Left kidney (tissue), 2 donors: Measurements from ENCODE around the gene IQGAP3. TPM values are rescaled to one million over a fixed set of nuclear protein-coding genes. Genes with fewer than 3 reads are reported as not detected.
"Not testable (repeated sequence)": the region's sequence is repeated elsewhere in the genome, so short reads cannot be mapped to it uniquely, and the experiment has no call there.

Source experiments
- DNase-seq: peaks from one replicate; pipeline ENCODE4 v3.0.0-alpha.2; 2013
- polyA plus RNA-seq: library from polyadenylated mRNA; unstranded; fragments of 120-200 nt; gene quantifications from one replicate; pipeline ENCODE4 v1.2.1, GENCODE V29; 2013; ENCODE audit not compliant: insufficient read length

Gene IQGAP3
- polyA plus RNA-seq, 1 donor: 22.8 TPM

- no peak for DNase-seq
Observed at GRCh38 chr1:156596426-156596825, 24.1 kb upstream of the IQGAP3 start.

DNA sequence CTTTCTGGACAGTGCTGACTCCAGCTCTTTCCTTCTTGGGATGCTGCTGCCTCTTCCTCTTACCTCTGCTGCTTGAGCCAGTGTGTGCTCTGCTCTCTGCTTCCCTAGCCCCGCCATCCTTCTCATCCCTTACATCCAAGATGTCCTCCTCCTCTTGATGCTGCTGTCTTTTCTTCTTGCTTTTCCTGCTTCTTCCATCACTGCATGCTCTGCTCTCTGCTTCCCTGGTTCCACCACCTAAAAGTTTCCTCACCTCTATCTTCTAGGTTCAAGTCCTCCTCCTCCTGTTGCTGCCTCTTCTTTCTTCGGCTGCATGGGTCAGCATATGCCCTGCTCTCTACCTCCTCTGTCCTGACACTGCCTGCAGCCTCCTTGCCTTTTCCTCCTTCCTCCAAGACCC, 22.7 kb upstream of the IQGAP3 start:
- no peak for DNase-seq

GRCh38 chr1:156594190-156594589, 21.8 kb upstream of the IQGAP3 start:
- no peak for DNase-seq

DNA sequence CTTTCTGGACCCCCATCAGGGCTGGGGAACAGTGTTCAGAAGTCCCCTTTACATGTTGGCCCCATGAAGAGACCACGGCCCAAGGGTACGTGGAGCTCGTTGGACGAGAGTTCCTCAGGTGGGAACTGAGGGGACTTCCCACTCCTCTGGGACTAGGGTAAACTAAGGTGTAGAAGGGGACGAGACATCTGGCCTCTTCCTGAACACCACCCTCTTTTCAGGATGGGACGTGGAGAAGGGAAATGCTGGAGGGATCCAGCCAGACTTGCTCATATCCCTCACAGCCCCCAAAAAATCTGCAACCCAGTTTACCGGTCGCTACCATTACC, 21.3 kb upstream of the IQGAP3 start:
- no peak for DNase-seq

DNA sequence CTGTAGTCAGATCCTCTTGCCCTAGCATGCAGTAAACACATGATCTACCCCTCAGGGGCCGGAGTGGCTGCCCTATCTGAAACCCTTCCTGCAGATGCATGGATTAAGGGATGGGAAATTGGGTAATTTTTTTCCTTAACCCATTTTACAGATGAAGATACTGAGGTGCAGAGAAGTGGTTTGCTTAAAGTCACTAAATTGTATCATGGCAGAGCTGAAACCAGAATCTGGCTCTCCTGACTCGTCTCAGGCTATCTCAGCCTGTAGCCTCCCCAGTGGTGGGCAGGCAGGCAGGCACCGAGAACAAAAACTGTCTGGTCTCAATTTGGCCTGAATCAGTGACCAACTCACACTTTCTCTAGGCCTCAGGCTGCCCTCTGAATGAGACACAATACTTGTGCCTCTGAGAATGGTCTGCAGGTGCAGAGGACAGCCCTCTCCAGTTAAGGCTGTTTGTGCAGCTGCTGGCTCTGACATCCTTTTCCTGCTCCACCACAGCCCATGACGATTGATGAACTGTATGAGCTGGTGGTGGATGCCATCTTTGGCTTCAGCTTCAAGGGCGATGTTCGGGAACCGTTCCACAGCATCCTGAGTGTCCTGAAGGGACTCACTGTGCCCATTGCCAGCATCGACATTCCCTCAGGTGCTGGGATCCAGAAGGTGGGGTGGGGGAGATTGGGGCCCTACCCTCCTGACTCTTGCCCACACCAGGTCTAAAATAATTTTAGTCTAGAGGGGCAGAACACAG, 20.7 kb upstream of the IQGAP3 start:
- DNase-seq: no peak

DNA sequence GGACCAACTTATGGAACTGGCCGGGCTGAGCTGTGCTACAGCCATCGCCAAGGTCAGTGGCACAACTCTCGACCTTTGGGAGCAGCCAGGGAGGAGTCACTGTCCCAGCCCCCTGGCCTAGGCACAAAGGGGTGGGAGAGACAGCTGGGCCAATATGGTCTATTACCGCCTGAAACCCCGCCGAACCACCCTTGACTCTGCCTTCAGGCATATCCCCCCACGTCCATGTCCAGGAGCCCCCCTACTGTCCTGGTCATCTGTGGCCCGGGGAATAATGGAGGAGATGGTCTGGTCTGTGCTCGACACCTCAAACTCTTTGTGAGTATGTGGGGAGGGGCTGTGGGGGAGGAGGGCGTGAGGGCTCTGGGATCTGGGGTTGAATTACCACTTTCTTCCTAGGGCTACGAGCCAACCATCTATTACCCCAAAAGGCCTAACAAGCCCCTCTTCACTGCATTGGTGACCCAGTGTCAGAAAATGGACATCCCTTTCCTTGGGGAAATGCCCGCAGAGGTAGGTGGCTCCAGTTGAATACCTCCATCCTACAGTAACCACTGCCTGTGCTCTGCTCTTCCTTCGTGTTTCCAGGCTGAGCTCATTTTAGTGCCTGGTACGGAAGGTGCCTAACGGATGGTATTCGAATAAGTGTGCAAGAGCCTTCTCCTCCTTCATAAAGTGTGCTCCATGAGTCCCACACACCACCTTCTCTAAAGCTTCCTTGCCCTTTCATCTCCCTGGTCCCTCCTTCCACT, 20.0 kb upstream of the IQGAP3 start:
- no peak for DNase-seq

DNA sequence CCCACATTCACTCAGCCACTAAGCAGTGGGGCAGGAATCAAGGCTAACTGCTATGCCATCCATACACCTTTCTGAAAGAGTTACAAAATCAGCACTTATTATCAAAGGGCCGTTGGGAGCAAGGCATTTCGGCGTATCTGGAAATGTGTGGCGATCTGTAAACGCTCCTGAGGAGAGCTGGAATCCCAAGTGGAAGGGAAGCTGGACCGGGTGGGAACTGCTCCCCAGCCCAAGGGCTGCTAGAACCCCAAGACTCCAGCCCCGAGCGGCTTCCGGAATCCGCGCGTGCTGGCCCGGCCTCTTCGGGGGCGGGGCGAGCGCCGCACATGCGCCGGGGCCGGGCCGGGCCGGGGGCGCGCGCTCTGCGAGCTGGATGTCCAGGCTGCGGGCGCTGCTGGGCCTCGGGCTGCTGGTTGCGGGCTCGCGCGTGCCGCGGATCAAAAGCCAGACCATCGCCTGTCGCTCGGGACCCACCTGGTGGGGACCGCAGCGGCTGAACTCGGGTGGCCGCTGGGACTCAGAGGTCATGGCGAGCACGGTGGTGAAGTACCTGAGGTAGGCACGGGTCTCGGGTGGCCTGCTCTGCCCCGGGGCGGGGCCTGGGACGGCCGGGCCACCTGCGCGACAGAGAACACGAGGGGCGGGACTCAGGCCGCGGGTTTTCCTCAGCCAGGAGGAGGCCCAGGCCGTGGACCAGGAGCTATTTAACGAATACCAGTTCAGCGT, 19.2 kb upstream of the IQGAP3 start, which contains the start of gene NAXE:
TSS of gene NAXE (plus strand) at position 345 of the 726 bp plus-strand sequence. CDS start at position 374, 29 bp downstream.
- peak; percentile 66 for DNase-seq

DNA sequence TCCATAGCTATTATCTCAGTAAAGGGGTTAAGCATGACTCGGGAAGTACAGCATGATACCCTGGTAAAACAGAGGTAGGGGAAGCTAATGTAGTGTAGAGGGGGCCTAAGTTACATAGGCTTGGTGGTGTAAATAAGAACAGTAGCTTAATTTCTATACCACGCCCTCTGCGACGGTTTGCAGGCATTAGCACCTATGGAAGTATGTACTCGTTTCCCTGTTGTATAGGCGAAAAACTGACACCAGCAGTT, 18.7 kb upstream of the IQGAP3 start:
- no peak for DNase-seq

GRCh38 chr1:156590326-156591180, 18.2 kb upstream of the IQGAP3 start:
- no peak for DNase-seq

DNA sequence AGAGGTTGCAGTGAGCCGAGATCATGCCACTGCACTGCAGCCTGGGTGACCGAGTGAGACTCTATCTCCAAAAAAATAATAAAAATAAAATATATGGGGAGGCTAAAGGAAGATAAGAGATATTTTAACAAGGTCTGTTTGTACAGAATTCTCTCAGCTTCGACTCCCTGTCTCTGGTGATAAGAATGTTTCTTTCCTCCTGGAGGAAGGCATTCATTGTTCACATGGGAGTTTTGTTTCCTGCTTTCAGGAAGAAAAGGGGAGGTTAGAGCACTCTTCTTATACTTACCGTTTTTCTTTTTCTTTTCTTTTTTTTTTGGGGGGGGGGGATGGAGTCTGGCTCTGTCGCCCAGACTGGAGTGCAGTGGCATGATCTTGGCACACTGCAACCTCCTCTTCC, 17.2 kb upstream of the IQGAP3 start:
- no peak for DNase-seq

GRCh38 chr1:156587927-156588326, 15.6 kb upstream of the IQGAP3 start:
- DNase-seq: not testable (repeated sequence)

DNA sequence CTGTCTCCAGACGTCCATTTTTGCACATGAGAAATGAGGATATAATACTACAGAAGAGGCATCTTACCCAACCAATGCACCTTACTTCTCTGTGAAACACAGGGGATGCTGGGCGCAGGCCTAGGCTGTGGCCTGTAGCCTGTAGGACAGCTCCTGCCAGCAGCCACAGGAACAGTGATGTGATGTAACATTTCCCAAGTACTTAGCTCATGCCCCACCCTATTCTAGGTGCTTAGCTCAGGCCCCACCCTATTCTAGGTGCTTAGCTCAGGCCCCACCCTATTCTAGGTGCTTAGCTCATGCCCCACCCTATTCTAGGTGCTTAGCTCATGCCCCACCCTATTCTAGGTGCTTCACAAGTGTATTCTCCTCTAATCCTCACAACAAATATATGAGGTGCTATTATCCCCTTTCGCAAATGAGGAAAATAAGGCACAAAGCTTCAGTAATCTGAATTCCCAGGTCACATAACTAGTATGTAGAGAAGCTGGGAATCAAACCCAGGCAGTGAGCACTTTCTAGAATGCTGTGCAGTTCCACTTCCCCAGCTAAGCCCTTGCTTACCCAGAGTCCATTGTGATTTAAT, 14.6 kb upstream of the IQGAP3 start:
- DNase-seq: no peak

DNA sequence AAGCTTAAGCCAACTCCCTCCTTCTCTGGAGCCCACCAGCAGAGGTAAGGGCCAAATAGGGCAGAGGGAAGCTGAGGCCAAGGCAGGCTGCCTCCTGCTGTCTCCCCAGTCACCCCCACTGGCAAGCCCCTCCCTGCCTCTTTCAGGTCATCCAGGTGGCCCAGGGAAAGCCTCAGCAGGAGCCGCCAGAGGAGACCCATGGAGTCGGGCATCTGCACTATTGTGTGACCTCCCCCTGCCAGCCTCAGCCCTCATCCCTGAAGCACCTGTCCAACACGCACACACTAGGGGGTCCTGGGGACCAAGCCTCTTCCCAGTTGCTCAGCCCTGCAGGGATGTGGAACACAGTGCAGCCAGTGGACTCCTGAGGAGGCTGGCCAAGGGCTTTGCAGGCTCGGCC, 14.0 kb upstream of the IQGAP3 start:
- no peak for DNase-seq

DNA sequence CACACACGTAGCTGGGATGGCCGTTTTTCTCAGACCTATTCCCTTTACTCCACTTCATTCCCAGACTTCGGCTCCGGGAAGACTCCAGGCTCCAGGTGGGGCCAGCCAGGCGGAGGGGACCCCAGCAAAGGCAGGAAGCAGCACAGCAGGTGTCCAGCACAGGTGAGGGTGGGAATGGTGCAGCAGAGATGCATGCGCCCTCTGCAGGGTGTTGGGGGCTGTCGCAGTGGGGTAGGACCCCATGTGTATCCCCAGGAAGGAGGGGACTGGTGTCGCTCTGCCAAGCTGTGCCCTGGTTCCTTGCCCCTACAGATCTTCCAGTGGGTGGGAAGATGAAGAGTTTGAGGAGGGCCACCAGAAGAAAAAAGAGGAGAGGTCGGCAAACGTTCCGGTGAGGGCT, 12.4 kb upstream of the IQGAP3 start:
- DNase-seq: no peak

DNA sequence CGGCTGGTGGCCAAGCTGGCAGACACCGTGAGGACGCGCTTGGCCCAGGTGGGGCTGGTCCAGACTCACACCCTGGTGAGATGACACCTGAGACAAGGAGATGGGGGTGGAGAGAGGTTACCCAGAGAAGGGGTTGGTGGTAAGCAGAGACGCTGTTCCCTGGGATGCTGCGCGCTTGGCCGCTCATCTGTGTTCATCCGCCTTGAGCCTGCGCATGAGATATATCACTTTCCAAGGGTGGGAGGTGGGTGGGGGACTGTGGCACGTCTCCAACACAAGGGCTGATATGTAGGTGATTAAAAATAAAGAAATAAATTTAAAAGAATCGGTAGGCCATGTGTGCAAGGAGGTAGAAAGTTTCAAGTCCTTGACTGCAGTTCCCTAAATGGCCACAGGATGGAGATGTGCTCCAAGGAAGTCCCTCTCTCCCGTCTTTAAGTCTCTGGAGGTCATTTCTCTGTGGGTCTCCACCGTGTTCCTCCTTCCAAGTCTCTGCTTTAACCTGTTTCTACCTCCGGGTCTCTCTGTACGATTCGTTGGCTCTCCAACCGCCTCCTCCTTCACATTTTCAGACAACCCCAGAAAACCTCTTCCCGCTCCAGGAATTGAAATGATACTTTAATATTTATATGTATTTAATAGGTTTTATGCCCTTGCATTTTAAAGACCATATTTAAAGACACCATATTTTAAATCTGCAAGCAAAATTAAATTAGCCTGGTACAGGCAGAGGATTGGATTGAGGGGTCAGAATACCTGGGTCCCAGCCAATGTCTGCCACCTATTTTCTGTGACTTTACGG, 11.7 kb upstream of the IQGAP3 start:
- DNase-seq: peak; percentile 86

DNA sequence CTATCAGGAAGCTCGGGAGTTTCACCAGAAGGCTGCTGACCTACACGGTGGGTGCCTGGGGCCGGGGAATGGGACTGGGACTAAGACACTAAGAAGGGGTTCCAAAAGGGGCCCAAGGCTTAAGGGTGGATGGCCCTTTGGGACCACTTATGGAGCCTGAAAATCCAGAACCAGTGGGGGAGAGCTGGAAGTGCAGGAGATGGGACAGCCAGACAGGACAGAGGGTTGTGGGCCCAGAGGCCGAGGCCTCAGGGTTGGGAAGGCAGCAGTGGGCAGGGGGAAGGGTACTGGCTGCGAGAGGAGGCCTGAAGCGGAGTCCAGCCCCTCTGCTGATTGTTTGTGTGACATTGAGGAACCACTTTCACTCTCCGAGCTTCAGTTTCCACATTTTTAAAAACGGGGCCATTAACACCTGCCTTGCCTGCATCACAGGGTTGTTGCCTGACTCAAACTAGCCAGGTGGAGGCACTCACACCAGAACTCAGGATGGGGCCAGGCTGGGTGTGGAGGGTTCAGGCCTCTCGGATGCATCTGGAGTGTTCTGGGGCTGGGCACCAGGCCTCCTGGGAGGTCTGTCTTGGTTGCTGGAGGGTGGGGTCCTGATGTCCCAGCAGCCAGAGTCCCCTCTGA, 10.1 kb upstream of the IQGAP3 start:
- no peak for DNase-seq

DNA sequence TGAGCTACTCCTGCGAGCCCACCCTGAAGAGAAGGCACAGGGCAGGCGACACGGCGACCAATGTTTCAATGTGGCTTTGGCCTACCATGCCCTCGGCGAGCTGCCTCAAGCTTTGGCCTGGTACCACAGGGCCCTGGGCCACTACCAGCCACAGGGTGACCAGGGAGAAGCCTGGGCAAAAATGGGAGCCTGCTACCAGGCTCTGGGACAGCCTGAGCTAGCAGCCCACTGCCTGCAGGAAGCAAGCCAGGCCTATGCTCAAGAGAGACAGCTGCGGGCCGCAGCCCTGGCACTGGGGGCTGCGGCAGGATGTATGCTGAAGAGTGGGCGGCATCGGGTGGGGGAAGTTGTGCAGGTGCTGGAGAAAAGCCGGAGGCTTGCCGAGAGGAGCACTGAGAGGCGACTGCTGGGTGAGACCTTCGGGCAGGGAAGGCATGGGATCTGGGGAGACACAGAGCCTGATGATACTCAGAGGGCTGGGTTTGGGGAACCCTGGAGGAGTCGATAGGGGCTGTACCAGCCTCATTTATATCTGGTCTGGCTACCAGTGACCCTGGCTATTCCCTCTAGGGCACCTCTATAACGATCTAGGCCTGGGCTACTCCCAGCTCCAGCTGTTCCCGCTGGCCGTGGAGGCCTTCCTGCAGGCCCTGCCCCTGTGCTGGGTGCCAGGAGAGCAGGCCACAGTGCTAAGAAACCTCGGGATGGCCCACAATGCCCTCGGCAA, 9.5 kb upstream of the IQGAP3 start:
- no peak for DNase-seq

DNA sequence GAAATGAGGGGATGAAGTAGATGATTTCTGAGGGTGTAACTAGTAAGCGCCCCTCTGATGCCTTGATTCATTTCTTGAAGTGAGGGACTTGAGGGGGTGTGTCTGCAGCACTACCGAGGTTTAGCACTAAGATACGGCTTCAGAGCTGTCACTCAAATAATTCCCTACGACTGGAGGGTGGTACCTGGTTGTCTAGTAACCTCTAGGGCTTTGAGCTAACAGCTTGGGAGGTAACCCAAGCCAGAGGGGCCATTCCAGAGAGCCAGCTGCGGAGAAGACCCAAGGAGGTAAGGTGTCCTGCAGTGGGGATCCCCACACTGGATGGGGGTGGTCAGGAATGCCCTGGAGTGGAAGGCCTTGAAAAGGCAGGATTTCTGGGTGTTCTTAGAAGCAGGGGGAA, 7.1 kb upstream of the IQGAP3 start, which contains the start of gene TTC24:
TSS of gene TTC24 (plus strand) at position 252 of the 400 bp plus-strand sequence. CDS start 1,642 bp downstream, outside the sequence.
- no peak for DNase-seq

- peak; percentile 58 for DNase-seq
Observed at GRCh38 chr1:156578055-156578454, 5.7 kb upstream of the IQGAP3 start.

DNA sequence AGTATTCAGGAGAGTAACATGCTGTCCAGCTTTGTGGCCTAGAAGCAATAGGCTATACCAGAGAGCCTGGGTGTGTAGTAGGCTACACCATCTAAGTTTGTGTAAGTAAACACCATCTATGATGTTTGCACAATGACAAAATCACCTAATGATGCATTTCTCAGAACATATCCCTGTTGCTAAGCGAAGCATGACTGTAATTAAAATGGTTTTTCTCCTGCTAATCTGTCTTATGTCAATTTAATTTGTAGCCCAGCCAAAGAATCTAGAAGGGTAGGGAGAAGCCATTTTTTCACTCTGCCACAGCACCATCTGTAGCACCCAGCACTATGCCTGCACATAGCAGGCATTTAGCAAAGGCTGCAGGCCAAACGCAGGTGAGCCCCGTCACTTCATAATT, 5.2 kb upstream of the IQGAP3 start:
- no peak for DNase-seq
